IMR-90 (cell line): Measurements from ENCODE around the gene SLC22A6. TPM values are rescaled to one million over a fixed set of nuclear protein-coding genes. Genes with fewer than 3 reads are reported as not detected.

ENCODE experiments used
- ATAC-seq: fragments of 200-7000 bp; cut with Tn5 transposase; 2 replicates; pipeline ENCODE4 v1.9.1; 2020; ENCODE audit warnings: low read depth, mild to moderate bottlenecking, moderate library complexity
- BruUV-seq: library from RNA; stranded (reverse); fragments of 400-500 nt; replicated peaks from 2 replicates; lab custom pipeline; 2021; lab: Mats Ljungman, UMichigan
- CTCF ChIA-PET: fragments of 300-600 bp; formaldehyde crosslinking; extraction: SDS; loops from one replicate; lab custom pipeline; 2021; ENCODE audit warnings: antibody characterized with exemption; lab: Yijun Ruan, JAX
- POLR2A ChIA-PET: fragments of 300-600 bp; sonication (Branson Sonifier 250); formaldehyde crosslinking; loops from one replicate; lab custom pipeline; 2022; ENCODE audit warnings: antibody characterized with exemption; ENCODE audit not compliant: unreplicated experiment; lab: Charles Lee
- DNase-seq: peaks from one replicate; pipeline ENCODE4 v3.0.0; 2013
- H2AFZ ChIP-seq: replicated peaks from 2 replicates; pipeline ENCODE3; 2013; ENCODE audit warnings: low read length, mild to moderate bottlenecking; ENCODE audit not compliant: poor library complexity
- H2AK5ac ChIP-seq: 2 replicates; pipeline ENCODE4 v1.6.1; 2013; ENCODE audit warnings: low read depth, low read length, inconsistent platforms
- H2AK9ac ChIP-seq: replicated peaks from 2 replicates; pipeline ENCODE3; 2013; ENCODE audit warnings: mild to moderate bottlenecking, low read depth, low read length, moderate library complexity; ENCODE audit not compliant: poor library complexity
- H2BK120ac ChIP-seq: 2 replicates; pipeline ENCODE4 v1.6.1; 2013; ENCODE audit warnings: low read depth, low read length, inconsistent platforms
- H2BK15ac ChIP-seq: 3 replicates; pipeline ENCODE4 v1.6.1; 2013; ENCODE audit warnings: low read depth, low read length, inconsistent platforms
- H2BK20ac ChIP-seq: 2 replicates; pipeline ENCODE4 v1.6.1; 2013; ENCODE audit warnings: low read depth, mild to moderate bottlenecking, inconsistent platforms, low read length, moderate library complexity
- H2BK5ac ChIP-seq: 2 replicates; pipeline ENCODE4 v1.6.1; 2013; ENCODE audit warnings: mild to moderate bottlenecking, low read depth, low read length, inconsistent platforms; ENCODE audit not compliant: poor library complexity, severe bottlenecking
- H3K14ac ChIP-seq: replicated peaks from 2 replicates; pipeline ENCODE4 v1.6.1; 2013; ENCODE audit warnings: low read depth, low read length, inconsistent platforms
- H3K18ac ChIP-seq: 2 replicates; pipeline ENCODE4 v1.6.1; 2013; ENCODE audit warnings: low read depth, low read length, control low read depth
- H3K23ac ChIP-seq: 2 replicates; pipeline ENCODE4 v1.6.1; 2013; ENCODE audit warnings: low read depth, low read length, inconsistent platforms
- H3K27ac ChIP-seq: 2 replicates; pipeline ENCODE4 v1.5.1; 2013; ENCODE audit warnings: mild to moderate bottlenecking, control low read depth, low read length; ENCODE audit not compliant: insufficient read depth
- H3K27me3 ChIP-seq: 2 replicates; pipeline ENCODE4 v1.6.1; 2013; ENCODE audit warnings: low read length; ENCODE audit not compliant: control insufficient read depth, insufficient read depth
- H3K36me3 ChIP-seq: 2 replicates; pipeline ENCODE4 v1.6.1; 2013; ENCODE audit warnings: low read length, mixed read lengths; ENCODE audit not compliant: control insufficient read depth, insufficient read depth
- H3K4ac ChIP-seq: 2 replicates; pipeline ENCODE4 v1.6.1; 2013; ENCODE audit warnings: low read depth, low read length, inconsistent platforms
- H3K4me1 ChIP-seq: 2 replicates; pipeline ENCODE4 v1.6.1; 2013; ENCODE audit warnings: low read length, mixed read lengths; ENCODE audit not compliant: control insufficient read depth, insufficient read depth
- H3K4me2 ChIP-seq: 2 replicates; pipeline ENCODE4 v1.6.1; 2013; ENCODE audit warnings: low read depth, mild to moderate bottlenecking, control low read depth, low read length, moderate library complexity
- H3K4me3 ChIP-seq: 2 replicates; pipeline ENCODE4 v1.5.1; 2013; ENCODE audit warnings: low read depth, mild to moderate bottlenecking, control low read depth, low read length, moderate library complexity; ENCODE audit not compliant: insufficient read depth
- H3K56ac ChIP-seq: 2 replicates; pipeline ENCODE4 v1.6.1; 2013; ENCODE audit warnings: low read length, inconsistent platforms; ENCODE audit not compliant: insufficient read depth; ENCODE audit errors: extremely low read depth
- H3K79me1 ChIP-seq, 2 experiments: 2 replicates each; pipeline ENCODE4 v1.6.1; 2013; ENCODE audit warnings: low read length in 2 of 2, inconsistent platforms in 1 of 2, low read depth in 1 of 2
- H3K9ac ChIP-seq: 2 replicates; pipeline ENCODE4 v1.6.1; 2013; ENCODE audit warnings: low read depth, low read length, control low read depth
- H3K9me1 ChIP-seq: 2 replicates; pipeline ENCODE4 v1.6.1; 2013; ENCODE audit warnings: low read length, inconsistent platforms; ENCODE audit not compliant: insufficient read depth
- H3K9me3 ChIP-seq: 2 replicates; pipeline ENCODE4 v1.6.1; 2013; ENCODE audit warnings: low read length; ENCODE audit not compliant: control insufficient read depth, insufficient read depth
- H4K20me1 ChIP-seq: 2 replicates; pipeline ENCODE4 v1.6.1; 2013; ENCODE audit warnings: low read length, inconsistent platforms; ENCODE audit not compliant: insufficient read depth
- H4K5ac ChIP-seq: 2 replicates; pipeline ENCODE4 v1.6.1; 2013; ENCODE audit warnings: mild to moderate bottlenecking, low read depth, low read length, control low read depth
- H4K8ac ChIP-seq, 2 experiments: 2 replicates each; pipeline ENCODE4 v1.6.1; 2013; ENCODE audit warnings: low read depth in 2 of 2, low read length in 2 of 2, control low read depth in 1 of 2, inconsistent platforms in 1 of 2
- H4K91ac ChIP-seq: 2 replicates; pipeline ENCODE4 v1.6.1; 2013; ENCODE audit warnings: low read depth, low read length, inconsistent platforms; ENCODE audit not compliant: insufficient read depth
- CEBPB ChIP-seq: IDR thresholded peaks from 2 replicates; pipeline ENCODE4 v1.6.1; 2012; ENCODE audit warnings: low read depth, low read length, improper control_type of control experiment
- WGBS, 2 experiments: methylation state at CpG; one replicate each; pipeline versions ENCODE4 v1.1.5 to v1.1.7; 2013; ENCODE audit warnings: missing lambda C conversion rate in 2 of 2; ENCODE audit not compliant: insufficient read length in 1 of 2; ENCODE audit errors: extremely low coverage in 2 of 2; 5-methylcytosine and 5-hydroxymethylcytosine counted together
- dilution Hi-C: fragments of 300-500 bp; cut with HindIII; formaldehyde crosslinking; loops from one replicate; pipeline ENCODE4 v1.14.3; 2018; ENCODE audit warnings: low sequenced_read_pairs; ENCODE audit not compliant: unreplicated experiment
- in situ Hi-C: fragments of 300-500 bp; cut with MboI; formaldehyde crosslinking; loops from 3 replicates; pipeline ENCODE4 v1.14.3; 2019; ENCODE audit warnings: low sequenced_read_pairs, inconsistent platforms, mixed read lengths
- intact Hi-C: fragments of 100-400 bp; cut with micrococcal nuclease; formaldehyde crosslinking; loops from 2 replicates; pipeline ENCODE4 v1.10.0; 2022
- polyA plus RNA-seq, 3 experiments: library from polyadenylated mRNA; depleted of rRNA; stranded (reverse); fragments of >200 nt; gene quantifications; 2 replicates each; pipeline ENCODE4 v1.2.3, GENCODE V29; 2012; ENCODE audit warnings: low replicate concordance in 1 of 3
- total RNA-seq: library from RNA; depleted of rRNA; stranded (reverse); fragments of >200 nt; gene quantifications from 2 replicates; pipeline ENCODE4 v1.2.3, GENCODE V29; 2012

SLC22A6 gene
- total and polyA plus RNA-seq, 2 of the 4 experiments (the other 2 are of a cell fraction), result not detected

DNA sequence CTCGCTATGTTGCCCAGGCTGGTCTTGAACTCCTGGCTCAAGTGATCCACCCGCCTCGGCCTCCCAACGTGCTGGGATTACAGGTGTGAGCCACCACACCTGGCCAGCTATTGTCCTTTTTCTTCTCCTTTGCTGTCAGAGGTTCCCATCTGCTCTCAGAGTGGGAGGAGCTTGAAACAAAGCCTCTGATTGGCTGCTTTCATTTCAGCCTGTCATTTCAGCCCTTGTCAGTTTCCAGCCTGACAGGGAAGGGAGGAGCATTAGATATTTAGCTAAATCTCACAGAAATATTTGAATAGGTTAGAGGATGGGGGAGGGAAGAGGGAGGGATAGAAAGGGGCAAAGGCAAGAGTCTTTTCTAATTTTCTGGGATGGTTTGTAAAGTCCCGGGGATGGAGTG is 8.7 kb downstream of the SLC22A6 start:
- no peak overlapping the region for H2AK5ac ChIP-seq
- intact Hi-C loops, result no loop called here
- H3K79me1 ChIP-seq, result no peaks in the 10 kb centered on the region
- no peak overlapping the region for H3K4ac ChIP-seq
- no peaks in the 10 kb centered on the region for H3K9me1 ChIP-seq
- H3K4me2 ChIP-seq, result no peak overlapping the region
- no peak overlapping the region for H3K56ac ChIP-seq
- BruUV-seq, result no TSS peak
- H2BK5ac ChIP-seq, result no peak overlapping the region
- no peak overlapping the region for H3K14ac ChIP-seq
- H3K36me3 ChIP-seq, result no peaks in the 10 kb centered on the region
- no peak overlapping the region for H2BK120ac ChIP-seq
- H4K8ac ChIP-seq, result no peak overlapping the region
- POLR2A ChIA-PET, result no interaction called here
- no peak for TF ChIP-seq CEBPB
- H3K18ac ChIP-seq, result no peak overlapping the region
- in situ Hi-C loops, result no loop called here
- H3K4me1 ChIP-seq, result no peaks in the 10 kb centered on the region
- no peak overlapping the region for H3K23ac ChIP-seq
- H3K27ac ChIP-seq, result no peak overlapping the region
- no peak overlapping the region for H2AFZ ChIP-seq
- H3K4me3 ChIP-seq, result no peak overlapping the region
- no peak overlapping the region for H3K9ac ChIP-seq
- no peak overlapping the region for H2BK20ac ChIP-seq
- DNase-seq, result no peak
- H3K9me3 ChIP-seq, result no peaks in the 10 kb centered on the region
- dilution Hi-C loops, result no loop called here
- no peak overlapping the region for H2BK15ac ChIP-seq
- H4K20me1 ChIP-seq, result no peaks in the 10 kb centered on the region
- no peak overlapping the region for H4K91ac ChIP-seq
- CTCF ChIA-PET, result interaction anchor here (0.7 to 1.2 kb wide), 2 partner anchors 45 to 59 kb away, joined by 3 read pairs; no protein-coding TSS in a partner anchor
- 27% methylated on average over 3 of the region's 5 CpGs; no CpG with 5 or more reads in 1 of the 2 experiments for WGBS, 2 experiments
- H2AK9ac ChIP-seq, result no peak overlapping the region
- H3K27me3 ChIP-seq, result peaks cover 2% of the 10 kb centered on the region; the same call in 1 of the 2 replicates
- ATAC-seq, result no peak
- H4K5ac ChIP-seq, result no peak overlapping the region
